IMR-90 (cell line): ENCODE measurements around the gene USP36. TPM values are rescaled to one million over a fixed set of nuclear protein-coding genes. Genes with fewer than 3 reads are reported as not detected.

Experiments
- ATAC-seq: fragments of 200-7000 bp; cut with Tn5 transposase; 2 replicates; pipeline ENCODE4 v1.9.1; 2020; ENCODE audit warnings: low read depth, mild to moderate bottlenecking, moderate library complexity
- BruUV-seq: library from RNA; stranded (reverse); fragments of 400-500 nt; replicated peaks from 2 replicates; lab custom pipeline; 2021; lab: Mats Ljungman, UMichigan
- CTCF ChIA-PET: fragments of 300-600 bp; formaldehyde crosslinking; extraction: SDS; loops from one replicate; lab custom pipeline; 2021; ENCODE audit warnings: antibody characterized with exemption; lab: Yijun Ruan, JAX
- POLR2A ChIA-PET: fragments of 300-600 bp; sonication (Branson Sonifier 250); formaldehyde crosslinking; loops from one replicate; lab custom pipeline; 2022; ENCODE audit warnings: antibody characterized with exemption; ENCODE audit not compliant: unreplicated experiment; lab: Charles Lee
- DNase-seq: peaks from one replicate; pipeline ENCODE4 v3.0.0; 2013
- H2AFZ ChIP-seq: replicated peaks from 2 replicates; pipeline ENCODE3; 2013; ENCODE audit warnings: low read length, mild to moderate bottlenecking; ENCODE audit not compliant: poor library complexity
- H2AK5ac ChIP-seq: 2 replicates; pipeline ENCODE4 v1.6.1; 2013; ENCODE audit warnings: low read depth, low read length, inconsistent platforms
- H2AK9ac ChIP-seq: replicated peaks from 2 replicates; pipeline ENCODE3; 2013; ENCODE audit warnings: mild to moderate bottlenecking, low read depth, low read length, moderate library complexity; ENCODE audit not compliant: poor library complexity
- H2BK120ac ChIP-seq: 2 replicates; pipeline ENCODE4 v1.6.1; 2013; ENCODE audit warnings: low read depth, low read length, inconsistent platforms
- H2BK15ac ChIP-seq: 3 replicates; pipeline ENCODE4 v1.6.1; 2013; ENCODE audit warnings: low read depth, low read length, inconsistent platforms
- H2BK20ac ChIP-seq: 2 replicates; pipeline ENCODE4 v1.6.1; 2013; ENCODE audit warnings: low read depth, mild to moderate bottlenecking, inconsistent platforms, low read length, moderate library complexity
- H2BK5ac ChIP-seq: 2 replicates; pipeline ENCODE4 v1.6.1; 2013; ENCODE audit warnings: mild to moderate bottlenecking, low read depth, low read length, inconsistent platforms; ENCODE audit not compliant: poor library complexity, severe bottlenecking
- H3K14ac ChIP-seq: replicated peaks from 2 replicates; pipeline ENCODE4 v1.6.1; 2013; ENCODE audit warnings: low read depth, low read length, inconsistent platforms
- H3K18ac ChIP-seq: 2 replicates; pipeline ENCODE4 v1.6.1; 2013; ENCODE audit warnings: low read depth, low read length, control low read depth
- H3K23ac ChIP-seq: 2 replicates; pipeline ENCODE4 v1.6.1; 2013; ENCODE audit warnings: low read depth, low read length, inconsistent platforms
- H3K27ac ChIP-seq: 2 replicates; pipeline ENCODE4 v1.5.1; 2013; ENCODE audit warnings: mild to moderate bottlenecking, control low read depth, low read length; ENCODE audit not compliant: insufficient read depth
- H3K27me3 ChIP-seq: 2 replicates; pipeline ENCODE4 v1.6.1; 2013; ENCODE audit warnings: low read length; ENCODE audit not compliant: control insufficient read depth, insufficient read depth
- H3K36me3 ChIP-seq: 2 replicates; pipeline ENCODE4 v1.6.1; 2013; ENCODE audit warnings: low read length, mixed read lengths; ENCODE audit not compliant: control insufficient read depth, insufficient read depth
- H3K4ac ChIP-seq: 2 replicates; pipeline ENCODE4 v1.6.1; 2013; ENCODE audit warnings: low read depth, low read length, inconsistent platforms
- H3K4me1 ChIP-seq: 2 replicates; pipeline ENCODE4 v1.6.1; 2013; ENCODE audit warnings: low read length, mixed read lengths; ENCODE audit not compliant: control insufficient read depth, insufficient read depth
- H3K4me2 ChIP-seq: 2 replicates; pipeline ENCODE4 v1.6.1; 2013; ENCODE audit warnings: low read depth, mild to moderate bottlenecking, control low read depth, low read length, moderate library complexity
- H3K4me3 ChIP-seq: 2 replicates; pipeline ENCODE4 v1.5.1; 2013; ENCODE audit warnings: low read depth, mild to moderate bottlenecking, control low read depth, low read length, moderate library complexity; ENCODE audit not compliant: insufficient read depth
- H3K56ac ChIP-seq: 2 replicates; pipeline ENCODE4 v1.6.1; 2013; ENCODE audit warnings: low read length, inconsistent platforms; ENCODE audit not compliant: insufficient read depth; ENCODE audit errors: extremely low read depth
- H3K79me1 ChIP-seq, 2 experiments: 2 replicates each; pipeline ENCODE4 v1.6.1; 2013; ENCODE audit warnings: low read length in 2 of 2, inconsistent platforms in 1 of 2, low read depth in 1 of 2
- H3K9ac ChIP-seq: 2 replicates; pipeline ENCODE4 v1.6.1; 2013; ENCODE audit warnings: low read depth, low read length, control low read depth
- H3K9me1 ChIP-seq: 2 replicates; pipeline ENCODE4 v1.6.1; 2013; ENCODE audit warnings: low read length, inconsistent platforms; ENCODE audit not compliant: insufficient read depth
- H3K9me3 ChIP-seq: 2 replicates; pipeline ENCODE4 v1.6.1; 2013; ENCODE audit warnings: low read length; ENCODE audit not compliant: control insufficient read depth, insufficient read depth
- H4K20me1 ChIP-seq: 2 replicates; pipeline ENCODE4 v1.6.1; 2013; ENCODE audit warnings: low read length, inconsistent platforms; ENCODE audit not compliant: insufficient read depth
- H4K5ac ChIP-seq: 2 replicates; pipeline ENCODE4 v1.6.1; 2013; ENCODE audit warnings: mild to moderate bottlenecking, low read depth, low read length, control low read depth
- H4K8ac ChIP-seq, 2 experiments: 2 replicates each; pipeline ENCODE4 v1.6.1; 2013; ENCODE audit warnings: low read depth in 2 of 2, low read length in 2 of 2, control low read depth in 1 of 2, inconsistent platforms in 1 of 2
- H4K91ac ChIP-seq: 2 replicates; pipeline ENCODE4 v1.6.1; 2013; ENCODE audit warnings: low read depth, low read length, inconsistent platforms; ENCODE audit not compliant: insufficient read depth
- BHLHE40 ChIP-seq: fragments of 150-350 bp; IDR thresholded peaks from 2 replicates; pipeline ENCODE4 v1.6.1; 2016; ENCODE audit warnings: mild to moderate bottlenecking, low read depth, low read length
- WGBS, 2 experiments: methylation state at CpG; one replicate each; pipeline versions ENCODE4 v1.1.5 to v1.1.7; 2013; ENCODE audit warnings: missing lambda C conversion rate in 2 of 2; ENCODE audit not compliant: insufficient read length in 1 of 2; ENCODE audit errors: extremely low coverage in 2 of 2; 5-methylcytosine and 5-hydroxymethylcytosine counted together
- dilution Hi-C: fragments of 300-500 bp; cut with HindIII; formaldehyde crosslinking; loops from one replicate; pipeline ENCODE4 v1.14.3; 2018; ENCODE audit warnings: low sequenced_read_pairs; ENCODE audit not compliant: unreplicated experiment
- in situ Hi-C: fragments of 300-500 bp; cut with MboI; formaldehyde crosslinking; loops from 3 replicates; pipeline ENCODE4 v1.14.3; 2019; ENCODE audit warnings: low sequenced_read_pairs, inconsistent platforms, mixed read lengths
- intact Hi-C: fragments of 100-400 bp; cut with micrococcal nuclease; formaldehyde crosslinking; loops from 2 replicates; pipeline ENCODE4 v1.10.0; 2022
- polyA plus RNA-seq, 3 experiments: library from polyadenylated mRNA; depleted of rRNA; stranded (reverse); fragments of >200 nt; gene quantifications; 2 replicates each; pipeline ENCODE4 v1.2.3, GENCODE V29; 2012; ENCODE audit warnings: low replicate concordance in 1 of 3
- total RNA-seq: library from RNA; depleted of rRNA; stranded (reverse); fragments of >200 nt; gene quantifications from 2 replicates; pipeline ENCODE4 v1.2.3, GENCODE V29; 2012
- TF ChIP-seq, protein P1 (sequence below): fragments of 150-350 bp; IDR thresholded peaks from 2 replicates; pipeline ENCODE4 v1.6.1; 2017; ENCODE audit warnings: mild to moderate bottlenecking, antibody characterized with exemption, low read length, low read depth

USP36 gene
- total and polyA plus RNA-seq, 2 of the 4 experiments (the other 2 are of a cell fraction), result 30.6 to 38.3 TPM

GRCh38 chr17:78780335-78780734, 60.3 kb downstream of the USP36 start:
- H2AK9ac ChIP-seq, result no peak overlapping the region
- no peak overlapping the region for H3K56ac ChIP-seq
- in situ Hi-C loops (no loop called here), dilution Hi-C loops (no loop called here), intact Hi-C loops (no loop called here)
- no peak overlapping the region for H2BK15ac ChIP-seq
- ATAC-seq (no peak), DNase-seq (no peak)
- no peak overlapping the region for H2AFZ ChIP-seq
- no peak overlapping the region for H2AK5ac ChIP-seq
- no peak overlapping the region for H4K8ac ChIP-seq
- H3K4me3 ChIP-seq, result no peak overlapping the region
- H4K20me1 ChIP-seq, result 0 out of 2 replicates have a peak, but pooled peaks cover 14% of the 10 kb centered on the region
- H3K9me3 ChIP-seq, result no peaks in the 10 kb centered on the region
- H3K14ac ChIP-seq, result no peak overlapping the region
- H3K27ac ChIP-seq, result no peak overlapping the region
- peaks cover 8% of the 10 kb centered on the region for H3K9me1 ChIP-seq
- no peak overlapping the region for H4K5ac ChIP-seq
- no peak overlapping the region for H2BK5ac ChIP-seq
- ChIA-PET POLR2A (no interaction called here), CTCF (interaction anchor here (0.6 kb wide), 1 partner anchor 12 kb away, joined by 3 read pairs; no protein-coding TSS in a partner anchor)
- H3K23ac ChIP-seq, result 0 out of 2 replicates have a peak overlapping the region, but pooled peaks have one; percentile 34
- no TSS peak for BruUV-seq
- WGBS, 2 experiments, result no CpG with 5 or more reads among the region's 6 CpGs
- H3K79me1 ChIP-seq, result peaks cover 25 to 37% of the 10 kb centered on the region in 2 experiments
- H3K4me1 ChIP-seq, result no peaks in the 10 kb centered on the region
- no peak overlapping the region; the same call in 1 of the 2 replicates for H3K9ac ChIP-seq
- H2BK120ac ChIP-seq, result no peak overlapping the region
- no peak overlapping the region for H3K18ac ChIP-seq
- no peak overlapping the region; the same call in 1 of the 2 replicates for H3K4me2 ChIP-seq
- H4K91ac ChIP-seq, result no peak overlapping the region
- no peak overlapping the region for H2BK20ac ChIP-seq
- TF ChIP-seq, protein P1, sequence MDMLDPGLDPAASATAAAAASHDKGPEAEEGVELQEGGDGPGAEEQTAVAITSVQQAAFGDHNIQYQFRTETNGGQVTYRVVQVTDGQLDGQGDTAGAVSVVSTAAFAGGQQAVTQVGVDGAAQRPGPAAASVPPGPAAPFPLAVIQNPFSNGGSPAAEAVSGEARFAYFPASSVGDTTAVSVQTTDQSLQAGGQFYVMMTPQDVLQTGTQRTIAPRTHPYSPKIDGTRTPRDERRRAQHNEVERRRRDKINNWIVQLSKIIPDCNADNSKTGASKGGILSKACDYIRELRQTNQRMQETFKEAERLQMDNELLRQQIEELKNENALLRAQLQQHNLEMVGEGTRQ, result no peak
- no peak for TF ChIP-seq BHLHE40
- no peaks in the 10 kb centered on the region for H3K36me3 ChIP-seq
- no peaks in the 10 kb centered on the region for H3K27me3 ChIP-seq
- no peak overlapping the region for H3K4ac ChIP-seq
